ENCODE results near the gene DLG5.
A peak's percentile ranks its signal among the peaks of the same experiment; 100 is the strongest.

The DLG5 gene

GRCh38 chr10:77909021-77909748 lies 17.4 kb downstream of the DLG5 start:
- H4K20me1 ChIP-seq (ENCODE audit: insufficient read depth, low read length): no peaks in the 10 kb centered on the region
- no peaks in the 10 kb centered on the region for H3K36me3 ChIP-seq (replicated peaks; ENCODE audit: low read depth, low read length)
- no peaks in the 10 kb centered on the region for H3K79me2 ChIP-seq (ENCODE audit: low read length)
- H3K9ac ChIP-seq (ENCODE audit: low read length): no peak overlapping the region
- no peak overlapping the region for H3K4me2 ChIP-seq (ENCODE audit: low read length)
- TF ChIP-seq EZH2phosphoT487 (IDR thresholded peaks at IDR 0.05; ENCODE audit: low read depth) (no peak), CTCF (IDR thresholded peaks at IDR 0.05; ENCODE audit: low read depth, low read length) (no peak)
- H3K27me3 ChIP-seq (ENCODE audit: low read depth, low read length): no peaks in the 10 kb centered on the region
- no peak overlapping the region for H3K27ac ChIP-seq (ENCODE audit: low read length)
- H3K4me3 ChIP-seq (ENCODE audit: low read length): no peak overlapping the region
- H2AFZ ChIP-seq (ENCODE audit: low read depth, low read length): no peak overlapping the region
- H3K4me1 ChIP-seq (ENCODE audit: low read length): no peaks in the 10 kb centered on the region
- H3K9me3 ChIP-seq (ENCODE audit: insufficient read depth, low read length): no peaks in the 10 kb centered on the region

- Histone ChIP-seq H3K9me3 (ENCODE audit: insufficient read depth, low read length) (no peaks in the 10 kb centered on the region), H3K4me2 (ENCODE audit: low read length) (no peak overlapping the region), H3K36me3 (replicated peaks; ENCODE audit: low read depth, low read length) (no peaks in the 10 kb centered on the region), H4K20me1 (ENCODE audit: insufficient read depth, low read length) (no peaks in the 10 kb centered on the region), H2AFZ (ENCODE audit: low read depth, low read length) (no peak overlapping the region), H3K79me2 (ENCODE audit: low read length) (no peaks in the 10 kb centered on the region), H3K27me3 (ENCODE audit: low read depth, low read length) (no peaks in the 10 kb centered on the region), H3K4me1 (ENCODE audit: low read length) (no peaks in the 10 kb centered on the region), H3K4me3 (ENCODE audit: low read length) (no peak overlapping the region), H3K9ac (ENCODE audit: low read length) (no peak overlapping the region), H3K27ac (ENCODE audit: low read length) (no peak overlapping the region)
- TF ChIP-seq CTCF (IDR thresholded peaks at IDR 0.05; ENCODE audit: low read depth, low read length) (peak; percentile 32), EZH2phosphoT487 (IDR thresholded peaks at IDR 0.05; ENCODE audit: low read depth) (no peak)
Measured at GRCh38 chr10:77907900-77908717, 18.4 kb downstream of the DLG5 start.

- H3K4me2 ChIP-seq (ENCODE audit: low read length): no peak overlapping the region
- no peaks in the 10 kb centered on the region for H4K20me1 ChIP-seq (ENCODE audit: insufficient read depth, low read length)
- H3K36me3 ChIP-seq (replicated peaks; ENCODE audit: low read depth, low read length): no peaks in the 10 kb centered on the region
- no peak overlapping the region for H2AFZ ChIP-seq (ENCODE audit: low read depth, low read length)
- TF ChIP-seq EZH2phosphoT487 (IDR thresholded peaks at IDR 0.05; ENCODE audit: low read depth): no peak
- TF ChIP-seq CTCF (IDR thresholded peaks at IDR 0.05; ENCODE audit: low read depth, low read length): no peak
- no peak overlapping the region for H3K27ac ChIP-seq (ENCODE audit: low read length)
- no peaks in the 10 kb centered on the region for H3K79me2 ChIP-seq (ENCODE audit: low read length)
- H3K9me3 ChIP-seq (ENCODE audit: insufficient read depth, low read length): no peaks in the 10 kb centered on the region
- no peaks in the 10 kb centered on the region for H3K4me1 ChIP-seq (ENCODE audit: low read length)
- no peak overlapping the region for H3K9ac ChIP-seq (ENCODE audit: low read length)
- no peaks in the 10 kb centered on the region for H3K27me3 ChIP-seq (ENCODE audit: low read depth, low read length)
- H3K4me3 ChIP-seq (ENCODE audit: low read length): no peak overlapping the region
Measured at GRCh38 chr10:77907462-77907861, 19.1 kb downstream of the DLG5 start.

GRCh38 chr10:77906951-77907421 lies 19.6 kb downstream of the DLG5 start:
- Histone ChIP-seq H3K9me3 (ENCODE audit: insufficient read depth, low read length) (no peaks in the 10 kb centered on the region), H4K20me1 (ENCODE audit: insufficient read depth, low read length) (no peaks in the 10 kb centered on the region), H3K4me2 (ENCODE audit: low read length) (no peak overlapping the region), H3K4me1 (ENCODE audit: low read length) (no peaks in the 10 kb centered on the region), H3K27ac (ENCODE audit: low read length) (no peak overlapping the region), H3K79me2 (ENCODE audit: low read length) (no peaks in the 10 kb centered on the region), H2AFZ (ENCODE audit: low read depth, low read length) (no peak overlapping the region), H3K27me3 (ENCODE audit: low read depth, low read length) (no peaks in the 10 kb centered on the region), H3K4me3 (ENCODE audit: low read length) (no peak overlapping the region), H3K36me3 (replicated peaks; ENCODE audit: low read depth, low read length) (no peaks in the 10 kb centered on the region), H3K9ac (ENCODE audit: low read length) (no peak overlapping the region)
- TF ChIP-seq EZH2phosphoT487 (IDR thresholded peaks at IDR 0.05; ENCODE audit: low read depth): no peak
- no peak for TF ChIP-seq CTCF (IDR thresholded peaks at IDR 0.05; ENCODE audit: low read depth, low read length)

Measured in OCI-LY3 (cell line).